Activated CD4-positive, alpha-beta T cell treated with anti-CD3 and anti-CD28 coated beads, Interleukin-10, Interleukin-2, amounts not matched to agents 100 ng/mL and 50 ng/mL, durations not matched to agents 16 hours and 8 hours (primary cell): ENCODE results near the gene TMEM69.
A peak's percentile ranks its signal among the peaks of the same experiment; 100 is the strongest.
"Not testable (repeated sequence)": the region's sequence is repeated elsewhere in the genome, so short reads cannot be mapped to it uniquely, and the experiment has no call there.

Experiments used
- DNase-seq: peaks from one replicate; pipeline ENCODE4 v3.0.0-alpha.2; 2020

TMEM69 gene

DNA sequence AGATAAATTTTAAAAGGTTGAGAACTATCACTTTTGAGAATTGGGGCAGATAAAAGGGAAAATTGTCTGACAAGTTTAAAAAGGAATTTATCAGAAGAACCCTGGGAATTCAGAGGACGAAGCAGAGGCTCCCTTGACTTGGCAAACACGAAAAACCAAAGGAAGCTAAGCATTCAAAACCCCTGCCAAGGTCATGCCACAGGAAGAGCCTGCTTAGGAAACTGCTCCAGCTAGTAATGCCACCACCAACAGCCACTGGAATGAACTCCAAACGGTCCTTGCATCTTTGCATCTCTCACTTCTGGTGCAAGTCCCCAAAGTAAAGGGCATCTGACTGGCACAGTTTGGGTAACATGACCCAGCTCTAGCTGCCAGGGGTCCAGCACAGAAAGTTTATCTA is 8.9 kb upstream of the TMEM69 start:
- DNase-seq: no peak

DNA sequence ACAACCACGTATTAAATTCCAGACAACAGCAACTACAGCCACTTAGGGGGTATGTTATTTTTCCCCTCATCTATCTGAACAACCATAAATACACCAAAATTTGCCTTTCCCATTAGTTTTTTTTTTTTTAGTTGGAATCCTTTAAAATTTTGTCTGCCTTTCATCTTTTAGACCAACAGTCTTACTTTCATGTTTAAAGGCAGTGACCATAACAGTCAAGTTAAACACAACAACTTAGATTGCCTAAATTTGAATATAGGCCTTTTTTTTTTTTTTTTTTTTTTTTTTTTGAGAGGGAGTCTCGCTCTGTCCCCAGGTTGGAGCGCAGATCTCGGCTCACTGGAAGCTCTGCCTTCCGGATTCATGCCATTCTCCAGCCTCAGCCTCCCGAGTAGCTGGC is 5.0 kb upstream of the TMEM69 start:
- DNase-seq: no peak

DNA sequence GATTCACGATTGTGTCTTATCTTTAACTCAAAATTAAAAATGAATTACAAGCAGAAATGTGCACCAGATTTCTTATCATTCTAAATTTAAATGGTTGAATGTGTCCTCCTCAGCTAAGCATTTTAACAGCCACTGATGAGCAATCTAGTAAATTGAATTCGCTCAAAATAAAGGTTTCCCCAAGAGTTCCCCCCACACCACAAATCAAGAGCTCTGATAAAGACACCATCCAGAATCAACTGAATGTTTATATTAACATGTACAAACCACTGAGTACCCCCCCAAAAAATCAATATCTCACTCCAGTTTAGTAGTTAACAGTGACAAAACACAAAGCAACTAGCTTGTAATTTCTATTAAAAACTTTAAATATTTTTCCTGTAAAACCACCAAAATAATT is 3.6 kb upstream of the TMEM69 start:
- no peak for DNase-seq

DNA sequence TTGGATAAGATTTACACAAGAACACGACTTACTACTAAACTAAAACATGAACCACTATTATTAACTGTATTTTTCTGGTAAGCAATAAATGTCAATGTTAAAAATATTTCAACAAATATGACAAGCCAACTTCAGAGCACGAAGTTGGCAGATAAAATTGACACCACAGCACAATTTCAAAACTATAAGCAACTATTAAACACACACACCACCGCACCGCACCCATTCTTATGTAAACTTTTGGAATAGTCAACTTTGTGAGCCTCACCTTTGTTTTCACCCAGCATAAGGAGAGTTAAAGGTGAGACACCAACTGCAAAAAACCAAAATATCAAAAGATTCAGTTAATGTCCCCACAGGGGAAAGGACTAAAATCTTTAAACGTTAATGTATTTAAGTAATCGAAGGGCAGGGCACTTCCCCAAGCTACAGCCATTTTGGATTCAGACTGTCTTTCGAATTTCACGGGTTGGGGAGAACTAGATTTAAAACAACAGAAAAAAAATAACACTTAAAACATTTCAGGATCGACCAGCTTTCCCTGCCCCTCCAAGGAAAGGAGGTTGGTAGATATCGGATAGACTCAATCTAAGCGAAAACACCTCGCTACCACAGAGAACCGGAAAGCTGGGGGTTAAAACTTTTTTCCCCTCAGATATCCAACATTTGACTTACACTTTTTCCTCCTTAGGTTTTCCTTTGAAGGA is 2.5 kb upstream of the TMEM69 start:
- peak; percentile 3 for DNase-seq

DNA sequence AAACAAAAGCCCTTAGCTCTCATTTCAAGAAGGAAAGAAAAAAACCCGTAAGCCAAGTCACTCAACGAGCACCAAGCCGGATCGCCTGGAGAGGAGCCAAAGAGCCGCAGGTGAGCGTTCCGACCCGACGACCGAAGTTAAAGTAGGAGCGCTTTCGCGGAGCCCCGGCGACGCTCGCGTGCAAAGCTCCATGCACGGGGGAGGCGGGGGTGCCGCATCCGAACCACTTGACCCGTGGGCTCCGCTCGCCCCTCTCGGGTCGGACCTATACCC is 2.0 kb upstream of the TMEM69 start:
- peak; percentile 53 for DNase-seq

DNA sequence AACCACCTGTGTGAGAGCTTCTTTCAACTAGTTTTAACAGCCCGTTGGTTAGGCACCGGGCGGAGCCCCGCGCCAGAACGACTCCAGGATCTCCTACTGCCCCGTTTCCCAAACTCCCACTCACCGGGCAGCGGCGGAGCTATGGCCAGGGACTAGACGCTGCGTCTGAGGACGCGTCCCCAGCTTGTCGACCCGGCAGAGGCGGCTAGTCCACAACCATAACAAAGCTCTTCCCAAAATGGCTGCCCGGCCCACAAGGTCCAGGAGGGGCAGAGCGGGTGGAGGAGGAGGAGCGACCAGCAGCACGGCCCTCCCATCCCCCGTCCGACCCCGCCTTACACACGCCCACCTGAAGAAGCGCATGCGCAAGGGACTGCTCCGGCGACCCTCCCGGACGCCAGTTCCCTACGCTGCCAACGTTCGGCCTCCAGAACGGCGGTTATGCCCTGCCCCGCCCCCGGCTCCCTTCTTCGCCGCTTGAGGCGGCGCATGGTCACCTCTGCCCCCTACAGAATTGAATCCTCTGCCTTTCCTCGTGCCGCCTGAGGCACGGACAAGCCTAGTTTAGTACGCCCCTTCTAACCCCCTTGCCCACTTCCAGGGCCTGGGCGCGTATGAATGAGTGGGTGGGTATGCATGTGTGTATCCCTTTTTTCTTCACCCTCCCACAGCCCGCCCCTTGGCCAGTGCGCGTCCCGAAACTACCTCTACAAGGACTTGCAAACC is 1.5 kb upstream of the TMEM69 start, which contains the start of gene GPBP1L1:
Gene GPBP1L1, minus strand, starts transcription at position 246 of the 726 bp plus-strand sequence. CDS start 27,446 bp downstream, outside the sequence.
- DNase-seq: peak; percentile 99

DNA sequence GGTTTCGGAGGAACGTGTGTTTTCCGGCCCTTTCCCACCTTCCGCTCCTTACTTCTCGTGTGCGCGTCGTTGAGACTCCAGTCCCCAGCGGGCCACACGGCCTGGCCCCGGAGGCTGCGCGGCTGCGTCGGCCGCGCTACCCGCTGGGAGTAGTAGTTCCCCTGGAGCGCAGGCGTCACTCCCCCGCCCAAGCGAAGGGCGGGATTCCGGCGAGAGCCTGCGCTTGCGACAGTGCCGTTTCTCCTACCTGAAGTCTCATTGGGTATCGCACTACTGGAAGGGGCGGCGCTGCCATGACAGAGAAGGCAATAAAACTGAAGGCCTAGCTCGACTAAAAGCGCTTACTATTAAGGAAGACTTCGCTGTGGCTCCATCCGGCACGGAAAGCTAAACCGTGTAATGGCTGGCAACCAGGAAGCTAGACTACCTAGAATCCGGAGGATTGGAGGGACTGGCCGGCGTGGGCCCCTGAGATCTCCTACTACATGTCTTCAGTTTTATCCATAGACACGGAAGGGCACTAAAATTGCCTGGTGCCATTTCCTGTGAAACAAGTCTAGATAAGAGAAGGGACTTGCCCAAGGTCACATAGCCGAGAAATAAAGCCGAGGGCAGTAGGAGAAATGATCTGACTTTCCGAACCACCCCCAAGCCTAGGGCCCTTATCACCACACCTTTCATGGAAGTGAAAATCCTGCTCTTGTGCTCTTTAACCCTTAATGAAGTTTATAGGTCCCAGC is 797 bp upstream of the TMEM69 start:
- DNase-seq: peak; percentile 99

DNA sequence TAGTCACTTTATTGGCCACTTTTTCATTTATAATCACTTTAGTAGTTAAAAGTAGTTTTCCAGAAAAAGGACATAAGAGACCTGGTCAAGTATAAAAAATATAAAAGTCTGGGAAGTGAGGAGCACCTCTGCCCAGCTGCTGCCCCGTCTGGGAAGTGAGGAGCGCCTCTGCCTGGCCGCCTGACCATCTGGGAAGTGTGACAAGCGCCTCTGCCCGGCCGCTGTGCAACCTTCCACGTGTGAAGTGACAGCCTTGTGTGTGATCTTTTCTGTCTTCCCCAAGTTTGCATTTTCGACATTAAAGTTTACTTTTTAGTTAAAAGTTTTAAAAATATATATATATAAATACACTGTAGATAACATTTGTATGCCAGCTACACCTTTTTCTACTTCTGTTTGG is 5.8 kb downstream of the TMEM69 start:
- DNase-seq: not testable (repeated sequence)

DNA sequence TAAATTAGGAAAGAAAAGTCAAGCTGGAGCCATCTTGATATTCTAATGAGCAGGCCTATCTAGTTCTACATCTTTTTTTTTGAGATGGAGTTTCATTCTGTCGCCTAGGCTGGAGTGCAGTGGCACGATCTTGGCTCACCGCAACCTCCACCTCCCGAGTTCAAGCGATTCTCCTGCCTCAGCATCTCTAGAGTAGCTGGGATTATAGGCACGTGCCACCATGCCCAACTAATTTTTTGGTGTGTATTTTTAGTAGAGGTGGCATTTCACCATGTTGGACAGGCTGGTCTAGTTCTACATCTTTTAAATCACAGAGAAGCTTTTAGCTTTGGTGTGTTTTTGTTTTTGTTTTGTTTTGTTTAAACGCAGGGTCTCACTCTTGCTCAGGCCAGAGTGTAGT is 6.8 kb downstream of the TMEM69 start:
- DNase-seq: no peak

DNA sequence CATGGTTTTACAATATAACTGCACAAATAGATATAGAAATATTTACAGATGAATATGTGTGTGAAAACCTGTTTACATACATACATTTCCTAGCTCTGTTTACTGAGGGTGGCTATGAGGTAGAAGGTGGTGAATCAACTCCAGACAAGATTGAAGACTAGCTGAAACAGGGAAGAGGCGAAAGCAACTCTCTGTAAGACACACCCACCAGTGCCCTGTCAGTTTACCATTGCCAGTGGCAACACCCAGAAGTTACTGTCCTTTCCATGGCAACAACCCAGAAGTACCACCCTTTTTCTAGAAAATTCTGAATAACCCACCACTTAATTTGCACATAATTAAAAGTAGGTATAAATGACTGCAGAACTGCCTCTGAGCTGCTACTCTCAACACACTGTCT is 16.7 kb downstream of the TMEM69 start:
- no peak for DNase-seq

DNA sequence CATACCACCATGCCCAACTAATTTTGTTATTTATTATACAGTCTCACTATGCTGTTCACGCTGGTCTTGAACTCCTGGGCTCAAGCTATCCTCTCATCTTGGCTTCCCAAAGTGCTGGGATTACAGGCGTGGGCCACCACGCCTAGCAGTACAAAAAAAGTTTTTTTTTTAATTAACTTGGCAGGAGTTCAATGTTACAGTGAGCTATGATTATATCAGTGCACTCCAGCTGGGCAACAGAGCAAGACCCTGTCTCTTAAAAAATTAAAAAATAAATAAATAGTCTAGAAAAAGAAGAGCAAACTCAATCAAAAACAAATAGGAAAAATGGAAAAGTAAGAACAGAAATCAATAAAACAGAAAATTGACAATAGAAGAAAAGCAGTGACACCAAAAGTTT is 25.7 kb downstream of the TMEM69 start:
- no peak for DNase-seq

DNA sequence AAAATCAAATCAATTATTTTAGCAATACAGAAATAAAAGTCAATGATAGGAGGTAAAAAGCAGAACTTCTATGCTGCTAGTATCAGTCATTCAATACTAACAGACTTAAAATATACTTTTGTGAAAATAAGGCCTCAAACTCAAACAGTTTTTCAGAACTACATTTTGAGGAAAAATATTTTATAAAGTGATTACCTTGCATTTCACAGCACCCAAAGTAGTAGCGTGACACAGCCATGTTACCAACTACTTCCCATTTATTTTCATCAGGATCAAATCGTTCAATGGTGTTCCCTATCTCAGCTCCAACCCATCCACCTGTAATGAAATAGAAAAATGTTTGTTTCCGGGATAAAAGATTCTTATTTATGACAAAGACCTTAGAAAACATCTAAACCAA is 28.7 kb downstream of the TMEM69 start:
- DNase-seq: no peak

DNA sequence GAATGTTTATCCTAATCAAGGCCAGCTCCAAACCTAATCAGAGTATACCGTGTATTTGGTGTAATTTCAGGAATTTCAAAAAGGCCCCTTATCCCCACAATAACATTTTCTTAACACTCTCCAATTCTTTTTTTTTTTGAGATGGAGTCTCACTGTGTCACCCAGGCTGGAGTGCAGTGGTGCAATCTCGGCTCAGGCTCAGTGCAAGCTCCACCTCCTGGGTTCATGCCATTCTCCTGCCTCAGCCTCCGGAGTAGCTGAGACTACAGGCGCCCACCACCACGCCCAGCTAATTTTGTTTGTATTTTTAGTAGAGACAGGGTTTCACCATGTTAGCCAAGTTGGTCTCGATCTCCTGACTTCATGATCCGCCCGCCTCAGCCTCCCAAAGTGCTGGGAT is 29.4 kb downstream of the TMEM69 start:
- not testable (repeated sequence) for DNase-seq

DNA sequence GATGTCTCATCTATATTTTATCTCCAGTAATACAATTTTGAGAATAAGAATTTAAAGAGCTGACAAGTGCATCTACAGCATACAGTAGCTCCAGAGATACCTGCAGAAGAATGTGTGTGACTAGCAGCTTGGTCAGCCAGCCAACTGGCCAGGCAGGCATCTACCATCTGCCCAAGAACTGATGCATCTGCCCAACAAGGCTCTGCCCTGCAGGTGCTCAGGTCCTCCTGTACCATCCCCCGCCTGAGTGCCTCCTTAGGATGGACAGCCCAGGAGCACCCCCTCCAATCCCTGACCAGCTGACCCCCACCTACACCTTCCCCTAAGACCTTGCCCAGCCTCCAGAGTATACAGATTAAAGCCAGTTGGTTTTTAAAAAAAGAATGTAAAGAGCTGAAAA is 30.3 kb downstream of the TMEM69 start:
- DNase-seq: no peak

DNA sequence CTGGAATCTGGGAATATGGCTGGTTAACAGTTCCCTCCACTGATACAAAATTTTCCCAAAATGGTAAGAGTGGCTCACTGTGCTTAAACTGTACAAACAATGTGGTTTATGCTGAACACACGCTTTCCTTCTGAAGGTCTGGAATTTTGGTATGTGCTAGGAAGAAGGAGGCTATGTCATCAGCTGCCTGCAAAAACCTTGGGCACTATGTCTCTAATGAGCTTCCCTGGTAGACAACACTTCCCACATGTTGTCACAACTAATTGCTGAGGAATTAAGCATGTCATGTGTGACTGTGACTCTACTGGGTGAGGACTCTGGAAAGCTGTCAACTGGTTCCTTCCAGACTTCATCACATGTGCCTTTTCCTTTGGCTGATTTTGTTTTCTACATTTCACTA is 33.2 kb downstream of the TMEM69 start:
- no peak for DNase-seq

DNA sequence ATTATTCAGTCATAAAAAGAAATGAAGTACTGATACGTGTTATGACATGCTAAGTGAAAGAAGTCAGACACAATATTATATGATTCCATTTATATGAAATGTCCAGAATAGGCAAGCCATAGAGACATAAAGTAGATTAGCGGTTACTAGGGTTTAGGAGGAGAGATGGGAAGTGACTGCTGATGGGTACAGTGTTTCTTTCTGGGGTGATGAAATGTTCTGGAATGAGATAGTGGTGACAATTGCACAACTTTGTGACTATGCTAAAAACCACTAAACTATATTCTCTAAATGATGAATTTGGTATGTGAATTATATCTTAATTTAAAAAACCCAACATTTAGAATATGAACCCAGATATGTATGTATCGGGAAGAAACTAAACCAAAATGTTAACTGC is 34.8 kb downstream of the TMEM69 start:
- no peak for DNase-seq

DNA sequence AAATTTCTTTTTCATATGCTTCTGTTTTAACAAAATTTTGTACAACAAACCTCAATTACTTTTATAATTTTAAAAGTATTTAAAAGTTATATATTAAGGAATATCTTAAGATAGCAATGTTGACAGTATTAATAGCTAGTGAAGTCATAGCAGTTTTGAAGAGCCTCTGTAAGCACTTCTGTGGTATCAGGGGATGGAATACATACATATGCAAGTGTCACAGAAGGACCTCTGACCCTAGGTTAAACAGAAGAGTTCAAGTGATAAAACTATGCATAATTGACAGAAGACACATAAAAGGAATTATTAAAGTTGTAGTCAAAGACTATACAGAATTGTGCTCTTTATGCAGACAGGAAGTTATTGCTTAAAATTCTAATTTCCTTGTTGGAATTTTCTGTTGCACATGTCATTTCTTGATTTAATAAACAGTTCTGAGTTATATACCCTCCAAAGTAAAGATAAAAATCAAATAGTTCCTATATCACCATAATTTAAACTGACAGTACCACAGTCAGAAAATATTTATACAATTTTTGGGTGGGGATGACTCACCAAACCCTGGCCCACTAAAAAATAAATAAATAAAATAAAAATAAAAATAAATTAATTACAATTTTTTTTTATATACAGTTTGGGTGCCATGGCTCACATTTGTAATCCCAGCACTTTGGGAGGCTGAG is 35.4 kb downstream of the TMEM69 start:
- no peak for DNase-seq

DNA sequence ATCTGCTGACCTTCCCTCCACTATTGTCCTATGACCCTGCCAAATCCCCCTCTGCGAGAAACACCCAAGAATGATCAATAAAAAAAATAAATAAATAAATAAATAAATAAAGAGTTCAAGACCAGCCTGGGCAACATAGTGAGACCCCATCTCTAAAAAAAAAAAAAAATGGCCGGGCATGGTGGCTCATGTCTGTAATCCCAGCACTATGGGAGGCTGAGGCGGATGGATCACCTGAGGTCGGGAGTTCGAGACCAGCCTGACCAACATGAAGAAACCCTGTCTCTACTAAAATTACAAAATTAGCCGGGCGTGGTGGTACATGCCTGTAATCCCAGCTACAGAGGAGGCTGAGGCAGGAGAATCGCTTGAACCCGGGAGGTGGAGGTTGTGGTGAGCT is 38.0 kb downstream of the TMEM69 start:
- not testable (repeated sequence) for DNase-seq

DNA sequence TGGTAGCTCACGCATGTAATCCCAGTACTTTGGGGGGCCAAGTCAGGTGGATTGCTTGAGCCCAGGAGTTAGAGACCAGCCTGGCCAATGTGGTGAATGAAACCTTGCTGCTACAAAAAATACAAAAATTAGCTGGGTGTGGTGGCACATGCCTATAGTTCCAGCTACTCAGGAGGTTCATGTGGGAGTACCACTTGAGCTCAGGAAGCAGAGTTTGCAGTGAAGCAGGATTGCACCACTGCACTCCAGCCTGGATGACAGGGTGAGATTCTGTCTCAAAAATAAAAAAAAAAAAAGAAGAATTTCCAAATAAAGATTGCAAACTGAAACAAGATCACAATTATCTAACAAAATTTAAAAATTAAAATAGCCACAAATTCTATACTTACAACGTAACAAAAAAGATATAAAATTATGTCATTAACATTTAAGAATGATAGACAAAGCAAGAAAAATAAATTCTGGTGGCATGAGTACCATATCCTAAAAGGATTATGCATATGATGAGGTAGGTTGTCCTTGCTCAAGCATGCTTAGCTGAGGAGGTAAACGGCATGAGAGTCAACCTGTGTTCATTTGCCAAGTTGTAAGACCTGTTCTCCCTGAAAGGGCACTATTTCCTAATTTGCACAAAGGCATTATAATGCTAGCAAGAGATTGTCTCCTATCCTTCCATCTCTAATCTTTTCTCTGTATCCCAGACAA is 42.2 kb downstream of the TMEM69 start:
- DNase-seq: no peak

DNA sequence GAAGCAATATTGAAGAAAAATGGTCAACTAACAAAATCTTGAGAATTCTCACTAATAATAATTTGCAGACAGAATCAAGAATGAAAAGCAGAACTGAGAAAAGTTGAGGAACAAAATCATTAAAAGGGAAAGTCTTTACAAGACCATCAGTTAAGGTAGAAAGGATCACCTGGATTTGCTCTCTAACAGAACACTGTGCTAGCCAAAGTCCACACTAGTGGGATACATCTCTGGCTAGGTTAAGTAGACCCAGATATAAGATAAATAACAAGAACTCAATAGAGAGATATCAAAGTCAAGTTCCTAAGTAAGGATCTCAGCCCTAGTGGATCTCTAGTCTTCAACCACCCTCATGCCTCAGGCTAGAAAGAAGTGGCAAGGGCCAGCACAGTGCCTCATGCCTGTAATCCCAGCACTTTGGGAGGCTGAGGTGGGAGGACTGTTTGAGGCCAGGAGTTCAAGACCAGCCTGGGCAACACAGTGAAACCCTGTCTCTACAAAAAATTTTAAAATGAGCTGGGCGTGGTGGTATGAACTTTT is 42.9 kb downstream of the TMEM69 start:
- no peak for DNase-seq

DNA sequence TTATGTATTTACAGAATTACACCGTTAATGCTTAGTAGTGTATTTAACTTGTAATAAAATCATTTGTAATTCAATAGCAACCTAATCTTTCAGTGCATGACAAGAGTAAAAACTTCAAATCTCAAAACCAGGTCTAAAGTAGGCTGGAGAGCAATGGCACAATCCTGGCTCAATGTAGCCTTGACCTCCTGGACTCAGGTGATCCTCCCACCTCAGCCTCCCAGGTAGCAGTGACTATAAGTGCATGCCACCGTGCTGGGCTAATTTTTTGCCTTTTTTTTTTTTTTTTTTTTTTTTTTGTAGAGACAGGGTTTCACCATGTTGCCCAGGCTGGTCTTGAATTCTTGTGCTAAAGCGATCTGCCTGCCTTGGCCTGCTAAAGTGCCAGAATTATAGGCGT is 51.2 kb downstream of the TMEM69 start:
- no peak for DNase-seq

DNA sequence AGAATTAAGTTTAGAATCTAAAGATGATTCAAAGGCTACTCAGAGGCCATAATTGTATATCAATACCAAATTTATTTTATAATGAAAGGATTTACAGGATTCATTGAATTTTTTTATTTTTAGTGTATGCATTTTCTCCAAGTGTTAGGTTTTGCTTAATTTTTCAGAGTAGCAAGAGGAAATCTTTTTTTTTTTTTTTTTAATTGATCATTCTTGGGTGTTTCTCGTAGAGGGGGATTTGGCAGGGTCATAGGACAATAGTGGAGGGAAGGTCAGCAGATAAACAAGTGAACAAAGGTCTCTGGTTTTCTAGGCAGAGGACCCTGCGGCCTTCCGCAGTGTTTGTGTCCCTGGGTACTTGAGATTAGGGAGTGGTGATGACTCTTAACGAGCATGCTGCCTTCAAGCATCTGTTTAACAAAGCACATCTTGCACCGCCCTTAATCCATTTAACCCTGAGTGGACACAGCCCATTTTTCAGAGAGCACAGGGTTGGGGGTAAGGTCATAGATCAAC is 51.7 kb downstream of the TMEM69 start:
- DNase-seq: not testable (repeated sequence)
